Endodermal cell (in vitro differentiated cells): ENCODE results near the gene POU2AF2. TPM values are rescaled to one million over a fixed set of nuclear protein-coding genes. Genes with fewer than 3 reads are reported as not detected.
A peak's percentile ranks its signal among the peaks of the same experiment; 100 is the strongest.

Source experiments
- DNase-seq: peaks from one replicate; pipeline ENCODE4 v3.0.0-alpha.2; 2017
- H3K27ac ChIP-seq: 2 replicates; pipeline ENCODE4 v1.5.1; 2013; ENCODE audit warnings: mild to moderate bottlenecking, low read depth, low read length, moderate library complexity
- H3K27me3 ChIP-seq: 2 replicates; pipeline ENCODE4 v1.6.1; 2013; ENCODE audit warnings: mild to moderate bottlenecking, low read length, moderate library complexity; ENCODE audit not compliant: insufficient read depth, control insufficient read depth, poor library complexity, severe bottlenecking
- H3K36me3 ChIP-seq: 2 replicates; pipeline ENCODE4 v1.7.0; 2013; ENCODE audit warnings: mild to moderate bottlenecking, low read length, moderate library complexity; ENCODE audit not compliant: control insufficient read depth, insufficient read depth
- H3K4me1 ChIP-seq: one replicate; pipeline ENCODE4 v1.7.0; 2013; ENCODE audit warnings: low read length; ENCODE audit not compliant: control insufficient read depth, insufficient read depth
- H3K4me3 ChIP-seq: 2 replicates; pipeline ENCODE4 v1.5.1; 2013; ENCODE audit warnings: mild to moderate bottlenecking, low read length, moderate library complexity
- H3K9ac ChIP-seq: 2 replicates; pipeline ENCODE4 v1.6.1; 2013; ENCODE audit warnings: mild to moderate bottlenecking, low read length, moderate library complexity; ENCODE audit not compliant: poor library complexity, severe bottlenecking; ENCODE audit errors: extremely low read depth
- H3K9me3 ChIP-seq: 2 replicates; pipeline ENCODE4 v1.6.1; 2013; ENCODE audit warnings: mild to moderate bottlenecking, low read length, moderate library complexity; ENCODE audit not compliant: control insufficient read depth
- H3K27ac Mint-ChIP-seq: 2 replicates; pipeline ENCODE4 v1.8.0; 2020; ENCODE audit warnings: mixed read lengths
- H3K27me3 Mint-ChIP-seq: 2 replicates; pipeline ENCODE4 v1.8.0; 2021; ENCODE audit warnings: mild to moderate bottlenecking, mixed read lengths; ENCODE audit not compliant: insufficient read depth
- H3K36me3 Mint-ChIP-seq: 2 replicates; pipeline ENCODE4 v1.8.0; 2020; ENCODE audit warnings: low read depth, mixed read lengths
- H3K4me1 Mint-ChIP-seq: 2 replicates; pipeline ENCODE4 v1.8.0; 2020; ENCODE audit warnings: mixed read lengths
- H3K4me3 Mint-ChIP-seq: 2 replicates; pipeline ENCODE4 v1.8.0; 2020; ENCODE audit warnings: mild to moderate bottlenecking, moderate library complexity, mixed read lengths
- H3K9me3 Mint-ChIP-seq: 2 replicates; pipeline ENCODE4 v1.8.0; 2020; ENCODE audit warnings: mild to moderate bottlenecking, mixed read lengths
- WGBS, 2 experiments: methylation state at CpG; one replicate each; pipeline versions ENCODE4 v1.1.5 to v1.1.7; 2013; ENCODE audit warnings: missing lambda C conversion rate in 2 of 2, mixed read lengths in 1 of 2; ENCODE audit not compliant: insufficient coverage in 1 of 2, insufficient read length in 1 of 2; 5-methylcytosine and 5-hydroxymethylcytosine counted together
- total RNA-seq, 2 donors: library from RNA; stranded (reverse); fragmentation: NEBNext Ultra II Directional in 1 of 2; extraction: Animal tissue kit (Norgen Biotek cat#: 25700) in 1 of 2; gene quantifications; 2 replicates in 1 of 2; 3 replicates in 1 of 2; pipeline ENCODE4 v1.2.1, GENCODE V29; 2021
- TF ChIP-seq, protein P1 (sequence below): fragments of 200-600 bp; sonication (generic); conservative IDR thresholded peaks from 2 replicates; pipeline ENCODE4 v1.5.0; 2021; ENCODE audit warnings: antibody characterized with exemption, mild to moderate bottlenecking

POU2AF2 gene
- total RNA-seq, 2 donors from 2014 or later = not detected

DNA sequence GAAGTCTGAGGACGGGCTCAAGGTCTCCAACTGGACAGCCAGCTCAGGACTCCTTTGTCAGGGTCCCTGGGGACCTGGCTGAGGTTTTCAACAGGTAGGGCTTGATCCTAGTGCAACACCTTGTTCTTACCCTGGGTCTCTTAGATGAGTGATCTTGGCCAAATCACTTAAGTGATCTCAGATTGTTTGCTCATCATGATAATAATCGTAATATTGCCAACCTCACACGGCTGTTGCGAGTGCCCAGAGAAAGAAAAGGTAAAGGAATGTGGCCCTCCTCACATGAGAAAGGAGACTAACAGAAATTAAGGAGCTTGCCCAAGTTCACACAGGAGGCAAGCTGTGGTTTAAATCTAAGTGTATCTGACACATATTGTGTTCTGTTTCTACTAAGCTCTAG, 81.3 kb downstream of the POU2AF2 start:
- Histone ChIP-seq H3K4me1 (peaks cover 17% of the 10 kb centered on the region), H3K27ac (no peak overlapping the region), H3K9ac (no peak overlapping the region), H3K27me3 (peaks cover under 1% of the 10 kb centered on the region), H3K9me3 (no peaks in the 10 kb centered on the region), H3K4me3 (peak overlapping the region; percentile 46), H3K36me3 (no peaks in the 10 kb centered on the region)
- no peaks in the 10 kb centered on the region for H3K36me3 Mint-ChIP-seq
- H3K9me3 Mint-ChIP-seq = no peaks in the 10 kb centered on the region
- 90 to 100% methylated on average over 1 to 4 of the region's 4 CpGs for WGBS, 2 experiments
- H3K27ac Mint-ChIP-seq = no peak overlapping the region
- H3K4me1 Mint-ChIP-seq = peaks cover 6% of the 10 kb centered on the region
- peaks cover 41% of the 10 kb centered on the region for H3K27me3 Mint-ChIP-seq
- no peak overlapping the region for H3K4me3 Mint-ChIP-seq
- no peak for DNase-seq
- TF ChIP-seq, protein P1, sequence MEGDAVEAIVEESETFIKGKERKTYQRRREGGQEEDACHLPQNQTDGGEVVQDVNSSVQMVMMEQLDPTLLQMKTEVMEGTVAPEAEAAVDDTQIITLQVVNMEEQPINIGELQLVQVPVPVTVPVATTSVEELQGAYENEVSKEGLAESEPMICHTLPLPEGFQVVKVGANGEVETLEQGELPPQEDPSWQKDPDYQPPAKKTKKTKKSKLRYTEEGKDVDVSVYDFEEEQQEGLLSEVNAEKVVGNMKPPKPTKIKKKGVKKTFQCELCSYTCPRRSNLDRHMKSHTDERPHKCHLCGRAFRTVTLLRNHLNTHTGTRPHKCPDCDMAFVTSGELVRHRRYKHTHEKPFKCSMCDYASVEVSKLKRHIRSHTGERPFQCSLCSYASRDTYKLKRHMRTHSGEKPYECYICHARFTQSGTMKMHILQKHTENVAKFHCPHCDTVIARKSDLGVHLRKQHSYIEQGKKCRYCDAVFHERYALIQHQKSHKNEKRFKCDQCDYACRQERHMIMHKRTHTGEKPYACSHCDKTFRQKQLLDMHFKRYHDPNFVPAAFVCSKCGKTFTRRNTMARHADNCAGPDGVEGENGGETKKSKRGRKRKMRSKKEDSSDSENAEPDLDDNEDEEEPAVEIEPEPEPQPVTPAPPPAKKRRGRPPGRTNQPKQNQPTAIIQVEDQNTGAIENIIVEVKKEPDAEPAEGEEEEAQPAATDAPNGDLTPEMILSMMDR = no peak

DNA sequence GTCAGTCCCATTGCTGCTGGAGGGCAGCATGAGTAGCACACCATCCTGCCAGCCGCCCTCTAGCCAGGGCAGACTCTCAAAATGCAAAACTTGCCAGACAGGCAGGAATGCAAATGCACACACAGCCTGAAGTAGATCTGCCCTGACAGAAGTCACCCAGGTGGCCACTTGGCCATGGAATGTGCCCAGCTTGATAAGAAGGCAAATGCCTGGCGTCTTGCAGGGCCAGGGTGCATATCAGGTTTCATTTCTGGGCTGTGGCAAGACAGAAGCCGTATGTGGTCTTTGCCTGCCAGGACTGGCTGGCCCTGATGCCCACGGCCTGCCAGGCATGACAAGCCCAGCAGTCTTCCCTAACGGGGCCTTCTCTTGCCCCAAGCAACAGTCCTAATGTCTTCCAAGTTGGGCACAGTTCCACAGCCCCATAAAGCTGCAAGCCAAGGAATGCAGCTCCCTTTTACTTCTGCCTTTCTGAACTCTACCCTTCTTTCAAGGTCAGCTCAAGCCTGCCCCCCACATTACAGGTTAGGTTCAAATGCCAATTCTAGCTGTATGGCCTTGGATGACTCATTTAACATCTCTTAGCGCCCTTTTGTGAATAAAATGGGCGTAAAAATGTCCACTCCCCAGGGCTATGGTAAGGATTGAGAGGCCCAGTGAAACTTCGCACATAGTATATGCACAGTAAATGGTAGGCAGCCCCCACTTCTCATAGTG, 82.5 kb downstream of the POU2AF2 start:
- Mint-ChIP-seq H3K27ac (no peak overlapping the region), H3K36me3 (no peaks in the 10 kb centered on the region), H3K4me3 (no peak overlapping the region), H3K4me1 (peaks cover 6% of the 10 kb centered on the region), H3K27me3 (peaks cover 47% of the 10 kb centered on the region), H3K9me3 (no peaks in the 10 kb centered on the region)
- TF ChIP-seq, protein P1 = no peak
- WGBS, 2 experiments = 83 to 89% methylated on average over 7 to 8 of the region's 8 CpGs
- Histone ChIP-seq H3K4me1 (peaks cover 17% of the 10 kb centered on the region), H3K9me3 (no peaks in the 10 kb centered on the region), H3K36me3 (no peaks in the 10 kb centered on the region), H3K4me3 (no peak overlapping the region), H3K27ac (no peak overlapping the region), H3K27me3 (peaks cover 12% of the 10 kb centered on the region), H3K9ac (no peak overlapping the region)
- peak; percentile 57 for DNase-seq

DNA sequence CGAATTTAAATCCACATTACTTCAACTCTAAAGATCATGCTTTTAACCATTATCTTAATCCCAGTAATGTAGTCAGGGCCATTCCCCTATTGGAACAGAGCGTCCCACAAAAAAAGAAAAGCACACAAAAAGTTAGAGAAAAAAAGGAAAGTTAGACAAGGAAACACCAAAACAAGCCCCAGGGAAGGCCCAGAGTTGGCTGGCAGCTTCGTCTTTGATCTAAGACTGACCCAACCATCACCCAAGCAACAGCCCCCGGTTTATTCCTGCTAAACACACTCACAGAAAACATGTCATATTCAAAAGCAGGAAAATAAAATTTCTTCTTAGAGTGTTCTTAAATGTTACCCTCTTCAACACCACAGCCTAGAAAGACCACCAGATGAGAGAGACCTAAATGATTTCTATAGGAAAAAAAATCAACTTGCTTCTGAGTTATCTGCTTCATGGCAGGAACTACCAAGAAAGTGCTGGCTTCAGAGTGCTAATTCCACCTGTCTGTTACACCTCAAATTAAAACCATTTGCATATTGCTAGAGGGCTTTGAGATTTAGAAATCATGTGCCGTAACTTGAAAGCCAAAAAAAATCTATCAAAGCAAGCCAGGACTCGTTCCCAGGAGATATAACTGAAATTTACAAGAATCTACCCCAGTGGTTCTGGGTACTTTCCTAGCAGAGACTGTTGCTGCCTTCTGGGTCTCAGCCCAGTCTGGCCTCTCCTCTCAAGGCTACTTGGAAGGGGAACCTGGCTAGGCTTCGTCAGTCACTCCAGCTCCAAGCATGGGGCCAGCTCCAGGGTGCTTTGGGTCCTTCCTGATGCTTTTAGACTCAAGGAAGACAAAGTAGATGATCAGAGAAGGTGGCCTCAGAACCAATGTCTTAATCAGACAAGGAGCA, 84.0 kb downstream of the POU2AF2 start:
- Histone ChIP-seq H3K4me1 (peaks cover 21% of the 10 kb centered on the region), H3K9me3 (no peaks in the 10 kb centered on the region), H3K27me3 (peaks cover 17% of the 10 kb centered on the region), H3K27ac (no peak overlapping the region), H3K4me3 (no peak overlapping the region), H3K9ac (no peak overlapping the region), H3K36me3 (no peaks in the 10 kb centered on the region)
- peaks cover 16% of the 10 kb centered on the region for H3K4me1 Mint-ChIP-seq
- 88 to 91% methylated on average over 3 to 7 of the region's 7 CpGs for WGBS, 2 experiments
- no peak for DNase-seq
- H3K4me3 Mint-ChIP-seq = no peak overlapping the region
- no peaks in the 10 kb centered on the region for H3K36me3 Mint-ChIP-seq
- H3K27ac Mint-ChIP-seq = no peak overlapping the region
- peaks cover 54% of the 10 kb centered on the region for H3K27me3 Mint-ChIP-seq
- TF ChIP-seq, protein P1 = no peak
- H3K9me3 Mint-ChIP-seq = no peaks in the 10 kb centered on the region
